GM23338 (cell line): ENCODE data around the gene SLC4A3. TPM values are rescaled to one million over a fixed set of nuclear protein-coding genes. Genes with fewer than 3 reads are reported as not detected.

Experiments
- ATAC-seq: fragments of 200-7000 bp; cut with Tn5 transposase; 3 replicates; pipeline ENCODE4 v1.9.1; 2020
- DNase-seq: peaks from one replicate; pipeline ENCODE4 v3.0.0-alpha.2; 2015; ENCODE audit warnings: low spot score
- H2AFZ ChIP-seq: fragments of 200-600 bp; sonication (generic); 2 replicates; pipeline ENCODE4 v1.8.0; 2016; ENCODE audit warnings: antibody characterized with exemption, mild to moderate bottlenecking, moderate library complexity
- H3F3A ChIP-seq: fragments of 200-600 bp; sonication (generic); replicated peaks from 2 replicates; pipeline ENCODE4 v1.8.0; 2017; ENCODE audit warnings: antibody characterized with exemption, mixed run types, low read depth
- H3K27ac ChIP-seq: fragments of 200-600 bp; sonication (generic); 2 replicates; pipeline ENCODE4 v1.6.1; 2016; ENCODE audit warnings: low read depth
- H3K27me3 ChIP-seq: fragments of 200-600 bp; sonication (generic); 2 replicates; pipeline ENCODE4 v1.8.0; 2016; ENCODE audit warnings: mild to moderate bottlenecking, mixed run types, moderate library complexity; ENCODE audit not compliant: insufficient read depth
- H3K36me3 ChIP-seq: fragments of 200-600 bp; sonication (generic); 2 replicates; pipeline ENCODE4 v1.8.0; 2016; ENCODE audit warnings: mild to moderate bottlenecking; ENCODE audit not compliant: insufficient read depth
- H3K4me1 ChIP-seq: fragments of 200-600 bp; sonication (generic); 2 replicates; pipeline ENCODE4 v1.8.0; 2016; ENCODE audit warnings: mild to moderate bottlenecking, moderate library complexity; ENCODE audit not compliant: insufficient read depth
- H3K4me2 ChIP-seq: fragments of 200-600 bp; sonication (generic); 2 replicates; pipeline ENCODE4 v1.7.1; 2017; ENCODE audit warnings: mixed run types
- H3K4me3 ChIP-seq: fragments of 200-600 bp; sonication (generic); 2 replicates; pipeline ENCODE4 v1.6.1; 2016; ENCODE audit warnings: mixed run types
- H3K79me2 ChIP-seq: fragments of 200-600 bp; sonication (generic); replicated peaks from 2 replicates; pipeline ENCODE4 v1.8.0; 2017; ENCODE audit warnings: mild to moderate bottlenecking; ENCODE audit not compliant: insufficient read depth
- H3K9me2 ChIP-seq: fragments of 200-600 bp; sonication (generic); 2 replicates; pipeline ENCODE4 v1.8.0; 2017; ENCODE audit not compliant: insufficient read depth
- H4K20me1 ChIP-seq: fragments of 200-600 bp; sonication (generic); replicated peaks from 2 replicates; pipeline ENCODE4 v1.8.0; 2017; ENCODE audit warnings: mild to moderate bottlenecking; ENCODE audit not compliant: insufficient read depth
- H3K27ac Mint-ChIP-seq: 2 replicates; pipeline ENCODE4 v1.8.0; 2020; ENCODE audit warnings: inconsistent platforms, mild to moderate bottlenecking, moderate library complexity, mixed read lengths
- H3K27me3 Mint-ChIP-seq: 3 replicates; pipeline ENCODE4 v1.8.0; 2022; ENCODE audit warnings: low read depth, mild to moderate bottlenecking, moderate library complexity, mixed read lengths, inconsistent platforms; ENCODE audit not compliant: insufficient read depth, poor library complexity
- H3K36me3 Mint-ChIP-seq: 3 replicates; pipeline ENCODE4 v1.8.0; 2021; ENCODE audit warnings: low read depth, mild to moderate bottlenecking, inconsistent platforms, moderate library complexity, mixed read lengths
- H3K4me1 Mint-ChIP-seq: 3 replicates; pipeline ENCODE4 v1.8.0; 2020; ENCODE audit warnings: mild to moderate bottlenecking, inconsistent platforms, mixed read lengths
- H3K4me3 Mint-ChIP-seq: 3 replicates; pipeline ENCODE4 v1.8.0; 2021; ENCODE audit warnings: moderate library complexity, mild to moderate bottlenecking, inconsistent platforms, mixed read lengths
- H3K9me3 Mint-ChIP-seq: 3 replicates; pipeline ENCODE4 v1.8.0; 2020; ENCODE audit warnings: moderate library complexity, mild to moderate bottlenecking, inconsistent platforms, mixed read lengths
- CTCF ChIP-seq, 2 experiments: fragments of 200-600 bp in 1 of 2; sonication (generic) in 1 of 2; conservative IDR thresholded peaks; 2 replicates each; pipeline versions ENCODE4 v1.5.1 to v1.6.1; 2016 to 2017; ENCODE audit warnings: antibody characterized with exemption in 2 of 2, low read depth in 2 of 2, mild to moderate bottlenecking in 2 of 2, moderate library complexity in 1 of 2
- EZH2 ChIP-seq: fragments of 200-600 bp; sonication (generic); IDR thresholded peaks from one replicate; pipeline ENCODE4 v1.8.0; 2017; ENCODE audit warnings: antibody characterized with exemption, mild to moderate bottlenecking, low read depth; ENCODE audit not compliant: unreplicated experiment
- JUNB ChIP-seq: IDR thresholded peaks from one replicate; pipeline ENCODE4 v1.6.1; 2016; ENCODE audit warnings: antibody characterized with exemption; ENCODE audit not compliant: unreplicated experiment
- REST ChIP-seq: IDR thresholded peaks from one replicate; pipeline ENCODE4 v1.6.1; 2018; ENCODE audit warnings: antibody characterized with exemption; ENCODE audit not compliant: unreplicated experiment
- STAT1 ChIP-seq: IDR thresholded peaks from one replicate; pipeline ENCODE4 v1.6.1; 2016; ENCODE audit warnings: antibody characterized with exemption; ENCODE audit not compliant: unreplicated experiment
- ZNF331 ChIP-seq: fragments of 250-450 bp; sonication (Bioruptor Pico); IDR thresholded peaks from 2 replicates; pipeline ENCODE4 v1.5.0; 2020; ENCODE audit warnings: low read depth, mild to moderate bottlenecking, moderate library complexity
- polyA plus RNA-seq: library from polyadenylated mRNA; unstranded; fragments of >200 nt; fragmentation: Nextera tagmentation; extraction: Ambion mirVana; gene quantifications from 2 replicates; pipeline ENCODE4 v1.2.1, GENCODE V29; 2016
- total RNA-seq: library from RNA; depleted of rRNA; stranded (reverse); fragments of >200 nt; shearing (Covaris generic); gene quantifications from 2 replicates; pipeline ENCODE4 v1.2.3, GENCODE V29; 2014
- TF ChIP-seq, protein P1 (sequence below): fragments of 250-450 bp; sonication (Bioruptor Pico); IDR thresholded peaks from 2 replicates; pipeline ENCODE4 v1.5.0; 2020; ENCODE audit warnings: mild to moderate bottlenecking, moderate library complexity

The SLC4A3 gene
- total and polyA plus RNA-seq, 2 experiments from 2014 or later, result 3.6 to 6.8 TPM

GRCh38 chr2:219607931-219608330, 19.5 kb upstream of the SLC4A3 start (continued):
- TF ChIP-seq, protein P1, sequence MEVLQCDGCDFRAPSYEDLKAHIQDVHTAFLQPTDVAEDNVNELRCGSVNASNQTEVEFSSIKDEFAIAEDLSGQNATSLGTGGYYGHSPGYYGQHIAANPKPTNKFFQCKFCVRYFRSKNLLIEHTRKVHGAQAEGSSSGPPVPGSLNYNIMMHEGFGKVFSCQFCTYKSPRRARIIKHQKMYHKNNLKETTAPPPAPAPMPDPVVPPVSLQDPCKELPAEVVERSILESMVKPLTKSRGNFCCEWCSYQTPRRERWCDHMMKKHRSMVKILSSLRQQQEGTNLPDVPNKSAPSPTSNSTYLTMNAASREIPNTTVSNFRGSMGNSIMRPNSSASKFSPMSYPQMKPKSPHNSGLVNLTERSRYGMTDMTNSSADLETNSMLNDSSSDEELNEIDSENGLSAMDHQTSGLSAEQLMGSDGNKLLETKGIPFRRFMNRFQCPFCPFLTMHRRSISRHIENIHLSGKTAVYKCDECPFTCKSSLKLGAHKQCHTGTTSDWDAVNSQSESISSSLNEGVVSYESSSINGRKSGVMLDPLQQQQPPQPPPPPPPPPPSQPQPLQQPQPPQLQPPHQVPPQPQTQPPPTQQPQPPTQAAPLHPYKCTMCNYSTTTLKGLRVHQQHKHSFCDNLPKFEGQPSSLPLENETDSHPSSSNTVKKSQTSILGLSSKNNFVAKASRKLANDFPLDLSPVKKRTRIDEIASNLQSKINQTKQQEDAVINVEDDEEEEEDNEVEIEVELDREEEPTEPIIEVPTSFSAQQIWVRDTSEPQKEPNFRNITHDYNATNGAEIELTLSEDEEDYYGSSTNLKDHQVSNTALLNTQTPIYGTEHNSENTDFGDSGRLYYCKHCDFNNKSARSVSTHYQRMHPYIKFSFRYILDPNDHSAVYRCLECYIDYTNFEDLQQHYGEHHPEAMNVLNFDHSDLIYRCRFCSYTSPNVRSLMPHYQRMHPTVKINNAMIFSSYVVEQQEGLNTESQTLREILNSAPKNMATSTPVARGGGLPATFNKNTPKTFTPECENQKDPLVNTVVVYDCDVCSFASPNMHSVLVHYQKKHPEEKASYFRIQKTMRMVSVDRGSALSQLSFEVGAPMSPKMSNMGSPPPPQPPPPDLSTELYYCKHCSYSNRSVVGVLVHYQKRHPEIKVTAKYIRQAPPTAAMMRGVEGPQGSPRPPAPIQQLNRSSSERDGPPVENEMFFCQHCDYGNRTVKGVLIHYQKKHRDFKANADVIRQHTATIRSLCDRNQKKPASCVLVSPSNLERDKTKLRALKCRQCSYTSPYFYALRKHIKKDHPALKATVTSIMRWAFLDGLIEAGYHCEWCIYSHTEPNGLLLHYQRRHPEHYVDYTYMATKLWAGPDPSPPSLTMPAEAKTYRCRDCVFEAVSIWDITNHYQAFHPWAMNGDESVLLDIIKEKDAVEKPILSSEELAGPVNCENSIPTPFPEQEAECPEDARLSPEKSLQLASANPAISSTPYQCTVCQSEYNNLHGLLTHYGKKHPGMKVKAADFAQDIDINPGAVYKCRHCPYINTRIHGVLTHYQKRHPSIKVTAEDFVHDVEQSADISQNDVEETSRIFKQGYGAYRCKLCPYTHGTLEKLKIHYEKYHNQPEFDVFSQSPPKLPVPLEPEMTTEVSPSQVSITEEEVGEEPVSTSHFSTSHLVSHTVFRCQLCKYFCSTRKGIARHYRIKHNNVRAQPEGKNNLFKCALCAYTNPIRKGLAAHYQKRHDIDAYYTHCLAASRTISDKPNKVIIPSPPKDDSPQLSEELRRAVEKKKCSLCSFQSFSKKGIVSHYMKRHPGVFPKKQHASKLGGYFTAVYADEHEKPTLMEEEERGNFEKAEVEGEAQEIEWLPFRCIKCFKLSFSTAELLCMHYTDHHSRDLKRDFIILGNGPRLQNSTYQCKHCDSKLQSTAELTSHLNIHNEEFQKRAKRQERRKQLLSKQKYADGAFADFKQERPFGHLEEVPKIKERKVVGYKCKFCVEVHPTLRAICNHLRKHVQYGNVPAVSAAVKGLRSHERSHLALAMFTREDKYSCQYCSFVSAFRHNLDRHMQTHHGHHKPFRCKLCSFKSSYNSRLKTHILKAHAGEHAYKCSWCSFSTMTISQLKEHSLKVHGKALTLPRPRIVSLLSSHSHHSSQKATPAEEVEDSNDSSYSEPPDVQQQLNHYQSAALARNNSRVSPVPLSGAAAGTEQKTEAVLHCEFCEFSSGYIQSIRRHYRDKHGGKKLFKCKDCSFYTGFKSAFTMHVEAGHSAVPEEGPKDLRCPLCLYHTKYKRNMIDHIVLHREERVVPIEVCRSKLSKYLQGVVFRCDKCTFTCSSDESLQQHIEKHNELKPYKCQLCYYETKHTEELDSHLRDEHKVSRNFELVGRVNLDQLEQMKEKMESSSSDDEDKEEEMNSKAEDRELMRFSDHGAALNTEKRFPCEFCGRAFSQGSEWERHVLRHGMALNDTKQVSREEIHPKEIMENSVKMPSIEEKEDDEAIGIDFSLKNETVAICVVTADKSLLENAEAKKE (CRISPR knock-in tag), result no peak
- no peak for TF ChIP-seq EZH2
- no peak for TF ChIP-seq STAT1
- no peak for TF ChIP-seq REST
- TF ChIP-seq JUNB, result no peak

DNA sequence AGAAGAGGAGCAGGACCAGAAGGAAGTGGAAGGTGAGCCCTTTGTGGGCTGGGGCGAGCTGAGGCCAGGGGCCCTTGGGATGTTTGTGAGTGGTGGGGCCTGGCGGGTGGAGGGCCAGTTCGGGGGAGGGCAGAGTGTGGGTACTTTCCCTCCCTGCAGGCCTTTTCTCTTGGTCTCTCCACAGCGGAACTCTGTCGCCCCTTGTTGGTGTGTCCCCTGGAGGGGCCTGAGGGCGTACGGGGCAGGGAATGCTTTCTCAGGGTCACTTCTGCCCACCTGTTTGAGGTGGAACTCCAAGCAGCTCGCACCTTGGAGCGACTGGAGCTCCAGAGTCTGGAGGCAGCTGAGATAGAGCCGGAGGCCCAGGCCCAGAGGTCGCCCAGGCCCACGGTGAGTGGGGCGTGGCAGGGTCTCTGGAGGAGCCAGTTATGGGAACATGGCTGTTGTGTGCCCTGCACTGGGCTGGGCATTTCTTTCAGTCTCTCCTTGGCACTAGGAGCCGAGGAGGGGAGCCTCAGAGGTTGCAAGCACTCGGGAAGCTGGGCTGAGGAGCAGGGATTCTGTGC, 18.9 kb upstream of the SLC4A3 start:
- Histone ChIP-seq H3F3A (0 out of 2 replicates have a peak, but pooled peaks cover 3% of the 10 kb centered on the region), H3K36me3 (no peaks in the 10 kb centered on the region), H3K4me2 (no peak overlapping the region), H2AFZ (no peak overlapping the region), H3K9me2 (no peaks in the 10 kb centered on the region), H3K4me3 (no peak overlapping the region), H3K27me3 (no peaks in the 10 kb centered on the region), H4K20me1 (no peaks in the 10 kb centered on the region), H3K79me2 (no peaks in the 10 kb centered on the region), H3K27ac (no peak overlapping the region), H3K4me1 (no peaks in the 10 kb centered on the region)
- peaks cover 5% of the 10 kb centered on the region; the same call in 2 of the 3 replicates for H3K4me1 Mint-ChIP-seq
- H3K27me3 Mint-ChIP-seq, result peaks cover 17% of the 10 kb centered on the region
- H3K4me3 Mint-ChIP-seq, result no peak overlapping the region
- no peak overlapping the region for H3K27ac Mint-ChIP-seq
- TF ChIP-seq CTCF (conservative IDR thresholded peaks at IDR 0.05; ENCODE audit: low read depth in 2 of 2) (peak in 1 of 2 experiments; percentile 52; a peak in 2 of 4 replicates), ZNF331 (CRISPR knock-in tag) (no peak)
- no peaks in the 10 kb centered on the region for H3K9me3 Mint-ChIP-seq
- no peak for DNase-seq
- peak; percentile 47 for ATAC-seq
- H3K36me3 Mint-ChIP-seq, result peaks cover 33% of the 10 kb centered on the region; the same call in 1 of the 3 replicates
